Activated naive CD4-positive, alpha-beta T cell treated with anti-CD3 and anti-CD28 coated beads for 36 hours (primary cell): ENCODE results near the gene PTGES3L. TPM values are rescaled to one million over a fixed set of nuclear protein-coding genes. Genes with fewer than 3 reads are reported as not detected.
"Not testable (repeated sequence)": the region's sequence is repeated elsewhere in the genome, so short reads cannot be mapped to it uniquely, and the experiment has no call there.

Experiments used
- CTCF ChIA-PET: fragments of 350-600 bp; sonication (Branson Sonifier 250); formaldehyde crosslinking; loops from one replicate; lab custom pipeline; 2021; ENCODE audit warnings: antibody characterized with exemption; lab: Charles Lee
- DNase-seq: peaks from one replicate; pipeline ENCODE4 v3.0.0-alpha.2; 2020
- H3K27ac Mint-ChIP-seq: one replicate; pipeline ENCODE4 v1.8.0; 2021; ENCODE audit warnings: mild to moderate bottlenecking, mixed read lengths
- H3K27me3 Mint-ChIP-seq: one replicate; pipeline ENCODE4 v1.8.0; 2021; ENCODE audit warnings: low read depth, mixed read lengths
- H3K36me3 Mint-ChIP-seq: one replicate; pipeline ENCODE4 v1.8.0; 2021; ENCODE audit warnings: low read depth, mixed read lengths
- H3K4me1 Mint-ChIP-seq: one replicate; pipeline ENCODE4 v1.8.0; 2021; ENCODE audit warnings: low read depth, mixed read lengths
- H3K4me3 Mint-ChIP-seq: one replicate; pipeline ENCODE4 v1.8.0; 2021; ENCODE audit warnings: mild to moderate bottlenecking, moderate library complexity, mixed read lengths
- H3K9me3 Mint-ChIP-seq: one replicate; pipeline ENCODE4 v1.8.0; 2021; ENCODE audit warnings: mixed read lengths
- intact Hi-C: fragments of 100-400 bp; cut with micrococcal nuclease; formaldehyde crosslinking; loops from one replicate; pipeline ENCODE4 v1.15.1; 2023
- total RNA-seq, 2 experiments: library from RNA; stranded (reverse); gene quantifications; one replicate each; pipeline ENCODE4 v1.2.3, GENCODE V29; 2021

Gene PTGES3L
- total RNA-seq, 2 experiments from 2014 or later: 0.33 to 0.57 TPM

DNA sequence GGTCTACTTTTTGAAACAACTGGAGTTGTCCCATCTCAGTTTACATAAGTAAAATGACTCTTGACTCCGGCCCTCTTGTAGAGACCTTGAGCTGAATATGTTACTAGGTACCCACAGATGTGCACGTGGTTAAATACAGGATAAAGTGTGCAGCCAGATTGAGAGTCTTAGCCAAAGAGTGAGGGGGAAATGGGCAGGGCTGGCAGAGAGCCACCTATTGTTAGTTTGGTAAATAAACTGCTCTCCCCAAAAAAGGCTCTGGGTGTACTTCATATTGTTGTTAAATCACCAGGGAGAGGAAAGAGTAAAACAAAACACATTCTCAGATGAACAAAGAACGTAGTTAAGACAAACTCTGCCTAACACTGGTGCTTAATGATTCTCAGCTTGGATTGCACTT is 59.0 kb downstream of the PTGES3L start:
- DNase-seq: no peak
- H3K27me3 Mint-ChIP-seq: no peaks in the 10 kb centered on the region
- no peaks in the 10 kb centered on the region for H3K9me3 Mint-ChIP-seq
- no peaks in the 10 kb centered on the region for H3K36me3 Mint-ChIP-seq
- no peak overlapping the region for H3K4me3 Mint-ChIP-seq
- CTCF ChIA-PET: no interaction called here
- H3K4me1 Mint-ChIP-seq: no peaks in the 10 kb centered on the region
- intact Hi-C loops: no loop called here
- no peak overlapping the region for H3K27ac Mint-ChIP-seq

GRCh38 chr17:42920106-42920900 is 59.6 kb downstream of the PTGES3L start:
- H3K27me3 Mint-ChIP-seq: no peaks in the 10 kb centered on the region
- H3K36me3 Mint-ChIP-seq: no peaks in the 10 kb centered on the region
- H3K4me1 Mint-ChIP-seq: no peaks in the 10 kb centered on the region
- H3K4me3 Mint-ChIP-seq: no peak overlapping the region
- DNase-seq: no peak
- H3K9me3 Mint-ChIP-seq: no peaks in the 10 kb centered on the region
- intact Hi-C loops: no loop called here
- no peak overlapping the region for H3K27ac Mint-ChIP-seq
- CTCF ChIA-PET: interaction anchor here (1.1 kb wide), 1 partner anchor 9 kb away, joined by 8 read pairs; no protein-coding TSS in a partner anchor

DNA sequence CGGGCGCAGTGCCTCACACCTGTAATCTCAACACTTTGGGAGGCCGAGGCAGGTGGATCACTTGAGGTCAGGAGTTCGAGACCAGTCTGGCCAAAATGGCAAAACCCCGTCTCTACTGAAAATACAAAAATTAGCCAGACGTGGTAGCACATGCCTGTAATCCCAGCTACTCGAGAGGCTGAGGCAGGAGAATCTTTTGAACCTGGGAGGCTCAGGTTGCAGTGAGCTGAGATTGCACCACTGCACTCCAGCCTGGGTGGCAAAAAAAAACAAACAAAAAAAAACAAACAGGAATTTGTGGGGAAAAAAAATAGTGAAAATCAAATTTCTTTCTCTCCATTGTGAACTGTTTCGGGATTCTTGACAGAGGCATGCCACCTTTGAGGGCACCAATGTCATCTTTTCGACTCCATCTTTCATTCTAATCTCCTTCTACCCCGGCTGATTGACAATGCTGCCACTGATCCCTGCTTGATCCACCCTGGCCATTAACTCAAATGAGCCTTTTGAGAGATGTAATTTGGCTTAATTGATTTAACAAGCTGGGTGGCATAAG is 60.3 kb downstream of the PTGES3L start:
- H3K36me3 Mint-ChIP-seq, H3K27ac Mint-ChIP-seq, H3K27me3 Mint-ChIP-seq, H3K9me3 Mint-ChIP-seq, H3K4me3 Mint-ChIP-seq, H3K4me1 Mint-ChIP-seq, intact Hi-C loops, DNase-seq: not testable (repeated sequence)
- CTCF ChIA-PET: interaction anchor here (1.1 kb wide), 1 partner anchor 9 kb away, joined by 8 read pairs; no protein-coding TSS in a partner anchor

- CTCF ChIA-PET: interaction anchor here (0.7 kb wide), 1 partner anchor 853 kb away, joined by 3 read pairs; no protein-coding TSS in a partner anchor
- no peak overlapping the region for H3K27ac Mint-ChIP-seq
Measured at GRCh38 chr17:42918902-42919521, 60.9 kb downstream of the PTGES3L start.

More at GRCh38 chr17:42918902-42919521, 60.9 kb downstream of the PTGES3L start:
- Mint-ChIP-seq H3K27me3 (no peaks in the 10 kb centered on the region), H3K9me3 (no peaks in the 10 kb centered on the region), H3K36me3 (no peaks in the 10 kb centered on the region), H3K4me1 (no peaks in the 10 kb centered on the region), H3K4me3 (no peak overlapping the region)
- no peak for DNase-seq
- intact Hi-C loops: no loop called here

Other genes starting within 250 kb of the PTGES3L start
- gene EZH1, start 235.0 kb downstream of the PTGES3L start, total RNA-seq: 10 to 100 TPM; 31.9 to 34.0 TPM
- gene RAMP2, start 218.9 kb downstream of the PTGES3L start, total RNA-seq: not detected
- gene VPS25, start 206.6 kb downstream of the PTGES3L start, total RNA-seq: 10 to 100 TPM; 57.5 to 58.2 TPM
- gene WNK4, start 199.5 kb downstream of the PTGES3L start, total RNA-seq: under 1 TPM; 0.17 to 0.41 TPM
- 10 to 100 TPM; 23.7 to 24.4 TPM for gene COA3, start 181.4 kb downstream of the PTGES3L start, total RNA-seq
- not detected for gene CNTD1, start 181.2 kb downstream of the PTGES3L start, total RNA-seq
- gene BECN1, start 155.8 kb downstream of the PTGES3L start, total RNA-seq: 10 to 100 TPM; 64.1 to 71.3 TPM
- 10 to 100 TPM; 84.7 to 87.0 TPM for gene PSME3, start 146.7 kb downstream of the PTGES3L start, total RNA-seq
- gene AOC2, start 135.5 kb downstream of the PTGES3L start, total RNA-seq: 1 to 10 TPM; 2.0 to 2.6 TPM
- 1 to 10 TPM; 1.4 to 2.6 TPM for gene AOC3, start 128.9 kb downstream of the PTGES3L start, total RNA-seq
- not detected for gene G6PC1, start 79.3 kb downstream of the PTGES3L start, total RNA-seq
- 10 to 100 TPM; 48.4 to 49.3 TPM for gene AARSD1, start 15.6 kb downstream of the PTGES3L start, total RNA-seq
- gene RUNDC1, start 485 bp upstream of the PTGES3L start, total RNA-seq: 1 to 10 TPM; 5.9 to 6.5 TPM
- gene RPL27, start 18.3 kb upstream of the PTGES3L start, total RNA-seq: 1,000 to 10,000 TPM; 1,974 to 2,033 TPM
- 10 to 100 TPM; 43.9 to 50.5 TPM for gene IFI35, start 26.7 kb upstream of the PTGES3L start, total RNA-seq
- gene VAT1, start 42.3 kb upstream of the PTGES3L start, total RNA-seq: 10 to 100 TPM; 32.6 to 34.7 TPM
- not detected for gene RND2, start 45.2 kb upstream of the PTGES3L start, total RNA-seq
- 10 to 100 TPM; 77.4 to 80.6 TPM for gene BRCA1, start 145.3 kb upstream of the PTGES3L start, total RNA-seq
- 10 to 100 TPM; 62.1 to 66.8 TPM for gene NBR1, start 191.1 kb upstream of the PTGES3L start, total RNA-seq
- gene TMEM106A, start 231.8 kb upstream of the PTGES3L start, total RNA-seq: 1 to 10 TPM; 5.8 to 7.1 TPM
- gene CCDC200, start 248.5 kb upstream of the PTGES3L start, total RNA-seq: not detected